Measurements from ENCODE around the gene CDC42EP1.
"Not testable (repeated sequence)": the region's sequence is repeated elsewhere in the genome, so short reads cannot be mapped to it uniquely, and the experiment has no call there.

Gene CDC42EP1

DNA sequence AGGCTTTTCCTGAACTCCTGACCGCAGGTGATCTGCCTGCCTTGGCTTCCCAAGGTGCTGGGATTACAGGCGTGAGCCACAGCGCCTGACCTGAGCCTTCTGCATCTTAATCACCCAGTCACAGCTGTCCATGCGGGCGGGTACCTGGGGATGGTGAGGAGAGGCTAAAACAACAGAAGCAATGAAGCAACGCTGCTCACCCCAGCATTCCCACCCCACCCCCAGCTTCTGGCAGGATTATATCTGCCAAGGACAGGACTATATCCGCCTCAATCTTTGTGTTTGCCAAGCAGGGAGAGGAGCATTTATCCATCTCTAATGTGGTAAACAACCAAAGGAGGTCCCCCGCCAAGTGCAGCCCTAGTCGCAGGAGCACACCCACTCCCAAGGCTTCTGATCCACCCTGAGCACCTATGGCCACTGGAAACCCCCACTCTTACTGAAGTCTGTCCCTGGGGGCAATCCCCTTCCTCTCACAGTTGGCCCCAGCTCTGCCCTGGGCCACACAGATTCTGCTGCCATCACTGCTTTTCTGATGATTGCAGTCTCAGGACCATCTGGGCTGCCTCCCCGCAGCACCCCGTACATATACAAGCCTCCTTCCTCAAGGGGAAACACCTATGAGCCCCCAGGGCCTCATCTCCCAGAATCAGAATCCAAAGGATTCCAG is 28.4 kb downstream of the CDC42EP1 start:
- no peak for DNase-seq (ENCODE audit: low spot score)

DNA sequence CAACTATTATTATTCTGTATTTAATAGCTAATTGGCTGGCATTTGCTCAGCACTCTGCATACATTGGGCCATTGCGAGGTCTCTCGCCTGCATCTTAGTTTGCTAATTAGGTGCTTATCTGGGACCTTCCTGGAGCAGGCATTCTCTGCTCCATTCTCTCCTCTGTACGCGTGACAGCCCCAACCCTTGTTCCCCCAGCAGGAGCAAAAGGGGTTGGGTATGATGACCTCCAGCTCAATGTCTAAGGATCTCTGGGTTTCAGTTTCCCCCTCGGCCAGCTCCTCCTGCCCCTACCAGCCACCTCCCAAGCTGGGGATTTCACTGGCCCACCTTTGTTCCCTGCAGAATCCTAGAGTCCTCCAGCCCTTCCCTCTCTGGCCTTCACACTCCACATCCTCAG is 29.4 kb downstream of the CDC42EP1 start:
- DNase-seq (ENCODE audit: low spot score), result no peak

DNA sequence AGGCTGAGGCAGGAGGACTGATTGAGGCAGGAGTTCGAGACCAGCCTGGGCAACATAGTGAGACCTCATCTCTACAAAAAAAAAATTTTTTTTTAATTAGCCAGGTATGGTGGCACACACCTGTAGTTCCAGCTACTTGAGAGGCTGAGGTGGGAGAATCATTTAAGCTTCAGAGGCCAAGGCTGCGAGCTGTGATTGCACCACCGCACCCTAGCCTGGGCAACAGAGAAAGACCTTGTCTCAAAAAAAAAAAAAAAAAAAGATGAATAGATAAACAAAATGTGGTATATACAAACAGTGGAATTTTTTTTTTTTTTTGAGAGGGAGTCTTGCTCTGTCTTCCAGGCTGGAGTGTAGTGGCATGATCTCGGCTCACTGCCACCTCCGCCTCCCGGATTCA is 30.8 kb downstream of the CDC42EP1 start:
- DNase-seq (ENCODE audit: low spot score), result not testable (repeated sequence)

DNA sequence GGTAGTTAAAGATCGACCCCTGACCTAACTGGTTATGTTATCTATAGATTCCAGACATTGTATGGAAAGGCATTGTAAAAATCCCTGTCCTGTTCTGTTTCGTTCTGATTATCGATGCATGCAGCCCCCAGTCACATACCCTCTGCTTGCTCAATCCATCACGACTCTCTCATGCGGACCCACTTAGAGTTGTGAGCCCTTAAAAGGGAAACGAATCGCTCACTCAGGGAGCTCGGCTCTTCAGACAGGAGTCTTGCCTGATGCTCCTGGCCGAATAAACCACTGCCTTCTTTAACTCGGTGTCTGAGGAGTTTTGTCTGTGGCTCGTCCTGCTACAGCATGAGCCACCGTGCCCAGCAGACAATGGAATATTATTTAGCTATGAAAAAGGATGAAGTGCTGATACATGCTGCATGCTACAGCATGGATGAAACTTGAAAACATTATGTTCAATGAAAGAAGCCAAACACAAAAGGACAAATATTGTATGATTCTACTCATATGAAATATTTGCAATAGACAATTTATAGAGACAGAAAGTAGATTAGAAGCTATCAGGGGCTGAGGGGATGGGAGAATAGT is 31.6 kb downstream of the CDC42EP1 start:
- DNase-seq (ENCODE audit: low spot score), result no peak

DNA sequence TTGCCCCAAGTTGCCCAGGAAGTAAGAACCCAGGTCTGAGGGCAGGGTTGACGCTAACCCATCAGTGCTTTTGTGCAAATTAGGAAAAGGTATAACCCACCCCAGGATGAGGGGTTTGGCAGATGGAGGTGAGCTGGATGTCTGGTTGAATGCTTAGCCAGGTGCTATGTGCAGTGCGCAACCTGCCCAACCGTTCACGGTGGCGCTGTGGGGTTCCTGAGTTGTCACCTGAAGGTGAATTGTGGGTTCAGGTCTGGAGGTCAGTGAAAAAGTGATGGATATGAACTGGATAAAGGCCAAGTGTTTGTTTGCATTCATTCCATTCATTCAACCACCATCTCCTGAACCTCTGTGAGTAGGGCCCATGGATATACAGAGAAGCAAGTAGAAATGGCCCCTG is 34.0 kb downstream of the CDC42EP1 start:
- DNase-seq (ENCODE audit: low spot score), result no peak

DNA sequence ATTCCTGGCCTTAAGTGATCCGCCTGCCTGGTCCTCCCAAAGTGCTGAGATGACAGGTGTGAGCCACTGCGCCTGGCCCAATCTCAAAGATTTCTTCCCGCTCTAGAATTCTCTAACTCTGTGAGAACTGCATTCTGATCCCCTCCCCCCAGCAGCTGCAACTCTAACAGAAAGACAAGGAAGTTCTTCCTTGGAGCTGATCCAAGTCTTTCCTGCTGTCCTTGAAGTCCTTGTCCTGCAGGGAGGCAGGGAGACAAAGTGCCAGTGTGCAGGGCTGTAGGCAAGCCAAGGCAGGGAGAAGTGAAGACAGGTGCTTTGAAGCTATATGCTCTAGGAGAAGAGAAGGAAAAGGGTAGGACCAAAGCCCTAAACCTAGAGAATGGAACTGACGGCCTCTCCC is 38.9 kb downstream of the CDC42EP1 start:
- no peak for DNase-seq (ENCODE audit: low spot score)

DNA sequence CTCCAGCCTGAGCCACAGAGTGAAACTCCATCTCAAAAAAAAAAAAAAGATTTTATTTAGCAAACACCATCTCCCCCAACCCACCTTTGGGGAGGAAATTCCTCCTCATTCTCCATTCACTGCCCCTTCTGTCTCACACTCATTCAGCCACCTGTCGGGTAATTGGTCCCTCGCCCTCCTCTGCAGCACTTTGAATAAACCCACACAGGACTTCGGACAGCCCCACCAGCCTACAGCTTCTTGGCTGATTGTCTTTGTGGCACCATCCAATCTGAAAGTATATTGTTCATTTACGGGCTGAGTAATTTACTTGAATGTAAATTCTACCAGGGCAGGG is 40.9 kb downstream of the CDC42EP1 start:
- DNase-seq (ENCODE audit: low spot score), result no peak

DNA sequence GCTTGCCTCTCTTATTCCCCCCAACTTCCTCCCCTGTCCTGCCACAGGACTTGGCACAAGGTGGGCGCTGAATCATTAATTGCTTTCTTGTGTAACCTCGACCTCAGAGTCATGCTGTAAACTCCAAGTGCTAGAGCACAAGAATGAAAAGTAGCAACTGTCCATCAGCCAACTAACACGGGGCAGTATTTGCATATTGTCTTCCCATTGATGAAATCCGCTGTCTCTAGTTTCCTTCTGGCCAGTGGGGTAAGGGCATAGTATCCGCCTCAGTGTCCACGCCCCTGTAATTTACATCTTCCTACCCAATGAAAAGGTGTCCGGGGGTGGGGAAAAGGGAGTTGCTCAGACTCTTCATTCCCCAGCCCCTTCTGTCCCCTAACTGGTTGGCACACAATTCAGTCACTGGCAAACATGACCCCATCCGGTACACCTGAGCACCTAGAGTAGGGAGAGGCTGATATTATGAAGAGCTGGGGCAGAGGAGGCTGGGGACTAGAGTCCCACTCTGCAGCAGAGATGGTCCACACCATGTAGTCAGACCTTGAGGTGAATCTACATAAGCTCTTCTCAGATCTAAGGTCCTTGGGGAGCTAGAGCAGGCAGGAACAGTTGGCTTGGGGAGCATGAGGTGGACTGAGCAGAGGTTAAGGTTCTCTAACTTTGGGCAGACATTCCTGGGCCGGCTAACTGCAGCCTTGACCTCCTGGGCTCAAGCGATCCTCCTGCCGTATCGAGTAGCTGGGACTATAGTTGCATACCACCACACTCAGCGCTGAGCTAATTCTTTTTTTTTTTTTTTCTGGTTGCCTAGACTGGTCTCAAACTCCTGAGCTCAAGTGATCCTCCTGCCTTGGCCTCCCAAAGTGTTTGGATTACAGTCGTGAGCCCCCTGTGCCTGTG is 41.5 kb downstream of the CDC42EP1 start:
- DNase-seq (ENCODE audit: low spot score), result no peak

DNA sequence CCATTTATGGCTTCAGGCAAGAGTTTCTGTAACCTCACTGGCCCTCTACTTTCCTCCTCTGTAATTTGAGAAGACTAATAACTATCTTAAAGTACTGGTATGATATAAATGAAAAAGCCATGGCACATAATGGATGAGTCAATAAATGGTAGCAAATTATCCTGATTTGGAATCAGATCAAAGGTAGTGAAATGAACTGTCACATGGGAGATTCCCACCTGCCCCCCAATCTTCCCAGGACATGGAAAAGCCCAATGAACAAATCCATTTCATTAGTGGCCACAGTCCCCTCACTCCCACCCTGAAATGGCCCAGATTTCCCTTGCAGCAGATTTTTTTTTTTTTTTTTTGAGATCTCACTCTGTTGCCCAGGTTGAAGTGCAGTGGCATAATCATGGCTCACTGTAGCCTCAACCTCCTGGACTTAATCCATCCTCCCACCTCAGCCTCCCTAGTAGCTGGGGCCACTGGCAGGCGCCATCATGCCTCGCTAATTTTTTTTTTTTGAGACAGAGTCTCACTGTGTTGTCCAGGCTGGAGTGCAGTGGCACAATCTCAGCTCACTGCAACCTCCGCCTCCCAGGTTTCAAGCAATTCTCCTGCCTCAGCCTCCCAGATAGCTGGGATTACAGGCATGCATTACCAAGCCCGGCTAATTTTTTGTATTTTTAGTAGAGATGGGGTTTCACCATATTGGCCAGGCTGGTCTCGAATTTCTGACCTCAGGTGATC is 42.4 kb downstream of the CDC42EP1 start:
- not testable (repeated sequence) for DNase-seq (ENCODE audit: low spot score)

DNA sequence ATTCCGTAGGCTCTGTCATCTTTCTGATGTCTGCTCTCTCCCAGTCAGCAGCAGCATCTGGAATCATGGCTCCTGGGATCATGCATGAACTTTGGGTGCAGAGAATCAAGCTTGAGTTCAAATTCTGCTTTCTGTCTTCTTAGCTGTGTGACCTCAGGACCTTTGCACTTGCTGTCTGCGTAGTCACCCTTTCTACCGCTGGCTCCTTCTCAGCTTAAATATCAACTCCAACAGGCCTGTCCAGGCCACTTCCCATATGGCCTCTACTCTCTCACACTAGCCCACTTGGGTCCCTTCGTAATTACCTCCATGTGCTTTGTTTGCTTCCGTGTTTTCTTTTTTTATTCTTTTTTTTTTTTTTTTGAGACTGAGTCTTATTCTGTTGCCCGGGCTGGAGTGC is 43.8 kb downstream of the CDC42EP1 start:
- DNase-seq (ENCODE audit: low spot score), result no peak

DNA sequence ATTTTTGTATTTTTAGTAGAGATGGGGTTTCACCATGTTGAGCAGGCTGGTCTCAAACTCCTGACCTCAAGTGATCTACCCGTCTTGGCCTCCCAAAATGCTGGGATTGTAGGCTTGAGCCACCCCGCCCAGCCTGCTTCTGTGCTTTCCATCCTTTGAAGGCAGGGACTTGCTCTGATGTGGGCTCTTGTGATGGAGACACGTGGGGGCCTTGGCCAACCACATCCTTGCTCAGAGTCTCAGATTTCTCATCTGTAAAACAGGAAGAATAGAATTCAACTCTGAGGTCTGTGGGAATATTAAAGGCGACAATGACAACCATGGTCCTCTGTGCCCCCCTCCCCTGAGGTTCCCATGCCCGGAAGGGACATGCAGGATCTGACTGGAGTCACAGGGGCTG is 44.6 kb downstream of the CDC42EP1 start:
- no peak for DNase-seq (ENCODE audit: low spot score)

DNA sequence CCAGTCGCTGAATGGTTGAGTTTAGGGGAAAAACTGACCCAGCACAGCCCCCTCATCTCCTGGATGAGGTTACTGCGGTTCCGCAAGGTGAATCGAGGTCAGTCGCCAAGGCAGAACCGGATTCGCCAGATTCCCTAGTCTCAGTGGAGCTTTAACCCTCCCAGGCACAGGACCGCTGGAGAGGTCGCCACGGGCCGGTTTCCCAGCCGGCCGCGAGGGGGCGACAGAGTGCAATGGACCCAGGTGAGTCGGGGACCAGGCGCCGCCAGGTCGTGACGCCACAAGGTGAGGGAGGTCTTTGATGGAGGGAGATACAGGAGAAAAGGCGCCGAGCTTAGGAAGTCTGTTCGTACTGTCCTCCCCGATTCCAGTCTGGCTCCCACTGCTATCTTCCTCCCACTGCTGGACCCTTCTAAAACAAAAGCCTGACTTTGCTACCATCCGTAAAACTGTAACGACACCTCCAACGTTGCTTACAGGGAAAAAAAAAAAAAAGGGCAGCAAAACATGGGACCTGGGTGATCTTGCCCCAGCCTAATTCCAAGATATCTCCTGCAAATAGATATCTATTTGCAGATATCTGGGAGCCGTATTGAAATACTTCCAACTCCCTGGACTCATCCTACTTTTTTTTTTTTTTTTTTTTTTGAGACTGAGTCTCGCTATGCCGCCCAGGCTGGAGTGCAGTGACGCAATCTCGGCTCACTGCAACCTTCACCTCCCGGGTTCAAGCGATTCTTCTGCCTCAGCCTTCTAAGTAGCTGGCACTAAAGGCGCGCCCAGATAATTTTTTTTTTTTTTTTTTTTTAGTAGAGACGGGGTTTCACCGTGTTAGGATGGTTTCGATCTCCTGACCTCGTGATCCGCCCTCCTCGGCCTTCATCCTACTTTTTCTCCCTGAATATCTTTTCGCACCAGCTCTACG is 47.0 kb downstream of the CDC42EP1 start:
- DNase-seq (ENCODE audit: low spot score), result peak; percentile 76

DNA sequence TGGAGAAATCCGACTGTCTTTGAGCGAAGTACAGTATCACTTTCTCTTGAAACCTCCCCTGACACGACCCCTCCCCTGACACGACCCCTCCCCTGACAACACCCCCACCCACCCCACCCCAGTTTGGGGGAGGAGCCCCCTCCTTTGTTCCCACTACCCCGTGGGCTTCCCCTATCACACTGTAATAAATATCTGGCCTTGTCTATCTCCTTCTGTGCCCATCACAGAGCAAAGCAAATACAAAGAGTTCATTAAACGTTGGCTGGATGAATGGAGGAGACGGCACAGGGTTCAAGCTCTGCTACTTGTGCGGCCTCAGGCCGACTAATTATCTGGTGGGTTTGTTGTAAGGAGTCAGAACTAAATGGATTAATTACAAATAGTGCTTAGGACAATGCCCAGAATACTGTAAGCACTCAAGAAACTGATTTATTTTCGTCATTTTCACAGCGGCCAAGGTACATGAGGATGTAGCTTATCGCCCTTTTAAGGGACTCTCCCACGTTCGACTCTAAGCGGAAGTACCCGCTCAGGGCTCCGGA is 47.7 kb downstream of the CDC42EP1 start:
- no peak for DNase-seq (ENCODE audit: low spot score)

DNA sequence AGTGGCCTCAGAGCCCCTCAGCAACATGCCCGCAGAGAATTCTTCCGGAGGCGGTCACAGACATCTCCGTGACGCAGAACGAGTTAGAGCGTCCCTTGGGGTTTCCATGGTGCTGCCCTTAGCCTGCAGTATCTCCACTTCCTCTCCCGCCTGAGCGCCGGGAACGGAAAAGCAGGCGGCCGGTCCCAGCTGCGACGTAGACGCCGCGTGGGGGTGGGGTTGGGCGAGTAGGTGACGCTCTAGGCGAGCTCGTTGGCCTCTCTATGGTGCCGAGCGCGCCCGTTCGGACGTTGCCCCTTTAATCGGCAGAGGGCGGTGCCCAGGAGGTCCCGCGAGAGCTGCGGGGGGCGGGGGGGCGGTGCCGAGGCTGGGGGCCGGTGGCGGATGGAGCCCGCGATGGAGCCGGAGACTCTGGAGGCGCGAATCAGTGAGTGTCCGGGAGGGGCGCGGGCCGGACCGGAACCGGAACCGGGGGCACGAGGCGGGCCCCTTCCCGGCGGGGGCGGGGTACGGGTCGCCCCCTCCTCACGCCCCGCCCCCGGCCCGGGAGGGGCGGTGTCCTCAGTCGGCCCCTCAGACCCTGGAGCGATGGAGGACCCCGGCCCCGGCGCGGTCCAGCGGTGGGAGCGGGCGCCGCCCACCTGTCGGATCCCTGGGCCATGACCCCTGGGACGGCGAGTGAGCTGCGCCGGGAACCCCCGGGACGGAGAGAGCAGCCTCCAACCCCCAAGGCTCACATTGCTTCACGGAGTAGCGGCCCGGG is 48.4 kb downstream of the CDC42EP1 start, which contains the start of gene GGA1:
Gene GGA1, plus strand, starts transcription at position 358 of the 763 bp plus-strand sequence. Its CDS starts 27 bp downstream, at position 385.
- DNase-seq (ENCODE audit: low spot score), result peak; percentile 96

DNA sequence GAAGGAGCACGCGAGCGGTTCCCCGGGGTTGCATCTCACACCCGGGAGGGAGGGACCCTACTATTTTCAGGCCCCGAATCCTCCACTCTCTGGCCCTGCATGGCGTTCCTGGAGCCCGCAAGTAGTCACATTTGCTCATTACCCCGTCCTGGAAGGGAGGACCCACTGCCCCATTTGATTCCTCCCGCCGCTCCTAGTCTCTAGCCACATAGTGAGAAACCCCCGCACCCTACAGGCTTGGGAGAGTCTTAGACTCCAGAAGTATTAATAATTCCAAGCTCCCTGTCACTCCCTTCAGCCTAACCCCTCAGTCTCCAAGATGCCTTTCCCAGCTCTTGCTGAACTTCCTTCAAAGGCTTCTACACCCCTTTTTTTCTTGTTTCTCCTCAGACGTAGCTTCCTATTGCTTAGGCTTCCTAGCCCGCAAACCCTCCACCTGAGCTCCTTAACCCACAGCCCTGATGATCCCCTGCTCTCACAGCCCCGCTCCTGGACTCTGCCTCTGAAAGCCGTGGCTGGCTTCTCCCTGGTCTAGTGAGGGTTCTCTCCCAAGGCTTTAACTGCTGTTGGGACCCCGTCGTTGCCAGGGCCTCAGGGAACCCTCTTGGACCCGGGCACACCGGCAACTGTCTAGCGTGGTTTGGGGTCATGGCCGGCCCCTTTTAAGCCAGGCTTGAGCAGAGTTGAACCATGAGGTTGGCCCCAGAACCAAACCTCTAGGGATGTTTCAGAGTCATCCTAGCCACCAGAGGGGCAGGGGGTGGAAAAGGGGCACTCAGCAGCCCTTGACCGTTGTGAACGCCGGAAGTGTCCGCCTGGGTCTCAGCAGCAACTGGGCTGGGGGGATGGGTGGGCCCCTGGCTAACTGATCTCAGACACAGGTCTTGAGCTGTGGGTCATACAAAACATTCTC is 49.2 kb downstream of the CDC42EP1 start:
- DNase-seq (ENCODE audit: low spot score), result peak; percentile 62

DNA sequence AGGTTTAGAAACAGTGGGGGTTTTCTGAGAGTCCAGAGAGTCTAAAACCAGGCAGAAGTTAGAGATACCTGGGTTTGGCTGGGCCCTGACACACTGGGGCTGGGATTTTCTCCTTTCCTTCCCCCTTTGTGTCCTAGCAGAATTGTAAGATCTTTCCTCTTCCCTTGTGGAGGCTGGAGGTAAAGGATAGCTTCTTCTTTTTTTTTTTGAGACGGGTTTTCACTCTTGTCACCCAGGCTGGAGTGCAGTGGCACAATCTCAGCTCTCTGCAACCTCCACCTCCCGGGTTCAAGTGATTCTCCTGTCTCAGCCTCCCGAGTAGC is 49.8 kb downstream of the CDC42EP1 start:
- DNase-seq (ENCODE audit: low spot score), result not testable (repeated sequence)

DNA sequence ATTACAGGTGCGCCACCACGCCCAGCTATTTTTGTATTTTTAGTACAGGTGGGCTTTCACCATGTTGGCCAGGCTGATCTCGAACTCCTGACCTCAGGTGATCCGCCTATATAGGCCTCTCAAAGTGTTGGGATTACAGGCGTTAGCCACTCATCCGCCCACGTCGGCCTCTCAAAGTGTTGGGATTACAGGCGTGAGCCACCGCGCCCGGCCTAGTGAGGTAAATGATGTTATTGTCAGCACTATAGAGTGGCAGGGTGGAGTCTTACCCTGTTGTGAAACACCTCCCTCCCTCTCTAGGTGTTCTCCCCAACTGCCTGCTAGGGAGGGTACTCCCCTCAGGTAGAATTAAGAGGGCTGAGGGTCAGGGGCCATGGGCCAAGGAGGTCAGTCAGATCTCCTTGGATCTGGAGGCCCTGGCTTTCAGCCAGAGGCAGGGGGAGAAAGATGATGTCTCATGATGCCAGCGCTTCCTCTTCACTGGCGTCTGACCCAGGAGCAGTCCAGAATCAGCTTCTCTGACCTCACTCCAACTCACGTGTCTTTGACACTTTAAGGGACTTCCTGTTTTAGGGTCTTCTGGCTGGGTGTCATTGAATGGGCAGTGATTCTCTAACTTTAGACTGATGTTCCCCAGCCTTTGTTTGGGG is 50.3 kb downstream of the CDC42EP1 start:
- no peak for DNase-seq (ENCODE audit: low spot score)

DNA sequence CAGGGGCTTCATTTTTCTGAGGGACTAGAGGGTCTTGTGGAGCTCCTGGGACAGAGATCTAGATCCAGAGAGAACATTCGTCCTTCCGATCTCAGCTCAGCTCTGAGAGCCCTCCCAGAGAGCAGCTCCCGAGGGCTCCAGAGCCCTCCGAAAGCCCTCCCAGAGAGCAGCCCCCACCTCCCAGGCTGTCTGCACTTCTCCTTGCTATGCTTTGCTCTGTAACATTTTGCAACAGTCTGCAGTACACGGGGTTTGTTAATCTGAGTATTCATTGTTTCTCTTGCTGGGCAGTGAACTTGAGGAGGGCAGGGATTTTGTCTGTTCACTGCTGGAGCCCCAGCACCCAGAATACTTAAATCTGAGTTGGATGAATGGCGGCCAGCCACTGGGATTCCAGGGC is 50.9 kb downstream of the CDC42EP1 start:
- no peak for DNase-seq (ENCODE audit: low spot score)
